T-helper 2 cell treated with Interferon-gamma antibody and Interleukin-4, amounts not matched to agents 100 ng/mL and 5 ng/mL, for 36 hours (primary cell): ENCODE data around the gene TMEM45B. TPM values are rescaled to one million over a fixed set of nuclear protein-coding genes. Genes with fewer than 3 reads are reported as not detected.

Experiments
- intact Hi-C: fragments of 100-400 bp; cut with micrococcal nuclease; formaldehyde crosslinking; loops from one replicate; pipeline ENCODE4 v1.15.1; 2023
- total RNA-seq: library from RNA; stranded (reverse); gene quantifications from 2 replicates; pipeline ENCODE4 v1.2.3, GENCODE V29; 2022

Gene TMEM45B
- total RNA-seq, 1 donor from 2014 or later, result 0.36 TPM

DNA sequence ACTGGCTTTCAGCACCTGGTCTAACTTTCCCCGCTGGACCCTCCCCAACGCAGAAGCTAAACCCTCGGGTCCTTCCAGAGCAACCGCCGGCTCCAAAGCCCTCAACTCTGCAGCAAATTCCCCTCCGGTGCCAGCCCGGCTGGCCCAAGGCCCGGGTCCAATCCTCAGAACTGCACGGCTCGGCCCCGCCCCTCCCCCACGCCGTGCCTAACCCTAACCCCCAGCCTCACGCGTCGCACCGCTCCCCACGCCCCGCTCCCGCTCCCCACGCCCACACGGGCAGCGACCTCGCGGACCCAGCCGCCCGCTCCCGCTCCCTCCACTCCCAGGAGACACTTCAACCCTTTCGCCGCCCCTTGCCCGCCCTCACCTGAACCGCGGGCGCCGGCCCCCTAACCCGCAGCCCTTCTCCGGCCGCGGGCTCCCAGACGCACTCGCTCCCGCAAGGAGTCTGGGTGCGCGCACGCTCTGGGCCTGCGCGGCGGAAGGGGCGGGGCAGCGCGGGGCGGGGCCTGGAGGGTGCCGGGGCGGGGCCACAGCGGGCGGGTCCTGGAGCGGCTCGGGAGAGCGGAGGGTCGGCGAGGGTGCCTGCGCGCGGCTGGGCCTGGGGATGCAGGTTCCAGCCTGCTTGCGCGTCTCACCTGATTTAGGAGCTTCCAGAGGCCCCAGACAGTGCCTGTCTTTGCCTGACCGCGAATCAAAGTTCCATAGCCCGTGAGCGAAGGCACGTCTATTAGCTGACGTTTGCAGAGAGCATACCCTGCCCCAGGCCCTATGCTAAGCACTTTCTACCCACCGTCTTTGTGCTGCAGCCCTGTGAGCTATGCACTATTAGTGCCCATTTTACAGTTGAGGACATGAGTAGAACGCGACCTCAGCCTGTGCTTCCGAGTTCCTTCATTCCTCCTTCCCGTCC is 79.7 kb downstream of the TMEM45B start, which contains the start of gene NFRKB:
NFRKB (minus strand) TSS at position 453 of the 916 bp plus-strand sequence. CDS start 2,729 bp downstream, outside the sequence.
- intact Hi-C loops, result loop anchor here (1.0 to 10.0 kb wide), 7 partner anchors 27 to 1021 kb away; partner anchors contain the start of genes APLP2, PRDM10, SNX19 and ZBTB44

DNA sequence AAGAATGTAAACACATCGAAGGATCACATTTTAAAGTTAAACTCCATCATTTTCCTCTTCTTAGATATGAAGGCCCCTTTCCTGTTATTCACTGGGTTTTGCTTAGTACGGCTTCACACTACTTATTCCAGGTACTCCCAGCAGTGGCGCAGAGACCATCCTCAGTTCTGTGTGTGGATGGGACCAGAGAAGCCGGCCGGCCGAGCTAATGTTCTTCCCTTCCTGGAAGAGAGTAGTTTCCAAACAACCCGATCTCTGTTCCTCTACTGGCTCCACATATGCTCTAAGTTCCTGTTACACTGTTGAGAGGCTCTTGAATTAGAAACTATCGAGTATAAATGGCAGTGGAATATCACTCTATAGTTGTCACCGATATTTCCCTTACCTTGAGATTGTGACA is 80.4 kb downstream of the TMEM45B start:
- intact Hi-C loops, result loop anchor here (10.0 kb wide), 1 partner anchor 621 kb away; no protein-coding TSS in a partner anchor

DNA sequence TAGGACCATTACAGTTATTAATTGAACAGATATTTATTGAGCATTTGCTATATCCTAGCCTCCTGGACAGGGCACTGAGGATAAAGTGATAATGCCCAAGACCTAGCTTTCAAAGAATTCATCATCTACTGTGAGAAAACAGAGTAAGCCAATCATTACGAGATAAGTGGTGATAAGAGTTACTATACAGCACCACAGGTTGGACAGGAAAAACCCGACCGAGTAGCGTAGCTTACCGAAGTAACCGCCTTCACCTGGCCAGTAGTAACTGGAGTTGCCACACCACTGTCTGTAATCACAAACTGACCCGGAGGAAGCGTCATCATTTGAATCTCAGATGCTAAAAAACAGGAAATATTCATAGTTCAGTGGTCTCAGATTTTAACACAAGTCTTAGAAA is 89.8 kb downstream of the TMEM45B start:
- intact Hi-C loops, result no loop called here

Other genes with a start within 250 kb of the TMEM45B start
- 34.9 and 35.5 TPM in 2 replicates for gene NFRKB, start 79.7 kb downstream of the TMEM45B start, total RNA-seq
- 11.2 and 14.6 TPM in 2 replicates for gene PRDM10, start 187.0 kb downstream of the TMEM45B start, total RNA-seq